Measurements from ENCODE around the gene UBE2E1.

UBE2E1 gene

GRCh38 chr3:23793528-23794134, 12.1 kb upstream of the UBE2E1 start:
- FAIRE-seq (no peak), DNase-seq (ENCODE audit: insufficient read length, low spot score) (no peak)

- DNase-seq (ENCODE audit: insufficient read length, low spot score) = no peak
- FAIRE-seq = no peak
These were observed 10.7 kb upstream of the UBE2E1 start for GRCh38 chr3:23795096-23795495.

GRCh38 chr3:23796518-23796917, 9.2 kb upstream of the UBE2E1 start:
- DNase-seq (ENCODE audit: insufficient read length, low spot score) (no peak), FAIRE-seq (peak; percentile 51)

GRCh38 chr3:23797491-23797890, 8.3 kb upstream of the UBE2E1 start:
- DNase-seq (ENCODE audit: insufficient read length, low spot score) (no peak), FAIRE-seq (peak; percentile 64)

- FAIRE-seq (no peak), DNase-seq (ENCODE audit: insufficient read length, low spot score) (no peak)
These were observed 7.3 kb upstream of the UBE2E1 start for GRCh38 chr3:23798456-23798855.

GRCh38 chr3:23798876-23799275, 6.9 kb upstream of the UBE2E1 start:
- DNase-seq (ENCODE audit: insufficient read length, low spot score) = no peak
- FAIRE-seq = no peak

GRCh38 chr3:23800731-23801130, 5.0 kb upstream of the UBE2E1 start:
- no peak for FAIRE-seq
- DNase-seq (ENCODE audit: insufficient read length, low spot score) = no peak

- DNase-seq (ENCODE audit: insufficient read length, low spot score) (no peak), FAIRE-seq (peak; percentile 26)
These were observed 1.1 kb upstream of the UBE2E1 start for GRCh38 chr3:23804441-23805209.

GRCh38 chr3:23805210-23805632, 534 bp upstream of the UBE2E1 start:
- no peak for DNase-seq (ENCODE audit: insufficient read length, low spot score)
- peak; percentile 86 for FAIRE-seq

- DNase-seq (ENCODE audit: insufficient read length, low spot score) = no peak
- no peak for FAIRE-seq
These were observed 1.0 kb downstream of the UBE2E1 start for GRCh38 chr3:23806534-23807423.

- FAIRE-seq (peak; percentile 80), DNase-seq (ENCODE audit: insufficient read length, low spot score) (no peak)
These were observed 1.8 kb downstream of the UBE2E1 start for GRCh38 chr3:23807424-23808015.

GRCh38 chr3:23808525-23808924, 2.8 kb downstream of the UBE2E1 start:
- DNase-seq (ENCODE audit: insufficient read length, low spot score) = no peak
- FAIRE-seq = no peak

- peak; percentile 47 for FAIRE-seq
- DNase-seq (ENCODE audit: insufficient read length, low spot score) = no peak
These were observed 3.5 kb downstream of the UBE2E1 start for GRCh38 chr3:23809294-23809693.

- FAIRE-seq (no peak), DNase-seq (ENCODE audit: insufficient read length, low spot score) (no peak)
These were observed 4.1 kb downstream of the UBE2E1 start for GRCh38 chr3:23809840-23810342.

GRCh38 chr3:23810343-23811184, 4.8 kb downstream of the UBE2E1 start:
- FAIRE-seq = peak; percentile 90
- no peak for DNase-seq (ENCODE audit: insufficient read length, low spot score)

- FAIRE-seq = no peak
These were observed 5.4 kb downstream of the UBE2E1 start for GRCh38 chr3:23811185-23811527.

GRCh38 chr3:23811919-23812318, 6.2 kb downstream of the UBE2E1 start:
- peak; percentile 94 for FAIRE-seq

More at GRCh38 chr3:23811185-23811527, 5.4 kb downstream of the UBE2E1 start:
- no peak for DNase-seq (ENCODE audit: insufficient read length, low spot score)

GRCh38 chr3:23815879-23816278, 10.1 kb downstream of the UBE2E1 start:
- FAIRE-seq = no peak
- no peak for DNase-seq (ENCODE audit: insufficient read length, low spot score)

More at GRCh38 chr3:23811919-23812318, 6.2 kb downstream of the UBE2E1 start:
- DNase-seq (ENCODE audit: insufficient read length, low spot score) = no peak

GRCh38 chr3:23816721-23817120, 11.0 kb downstream of the UBE2E1 start:
- DNase-seq (ENCODE audit: insufficient read length, low spot score) (no peak), FAIRE-seq (no peak)

Data from GM19239 (cell line).